H1 (cell line): Measurements from ENCODE around the gene FLT3. TPM values are rescaled to one million over a fixed set of nuclear protein-coding genes. Genes with fewer than 3 reads are reported as not detected.

Experiments
- CTCF ChIA-PET: fragments of 300-600 bp; sonication (Branson Sonifier 250); formaldehyde crosslinking; loops from one replicate; lab custom pipeline; 2021; ENCODE audit not compliant: partially characterized antibody; lab: Charles Lee
- POLR2A ChIA-PET: fragments of 300-600 bp; sonication (Branson Sonifier 250); formaldehyde crosslinking; loops from one replicate; lab custom pipeline; 2021; ENCODE audit warnings: inconsistent platforms; ENCODE audit not compliant: partially characterized antibody; lab: Charles Lee
- DNase-seq, 2 experiments: peaks; one replicate each; pipeline versions ENCODE4 v3.0.0 to v3.0.0-alpha.2; 2010 to 2022; ENCODE audit warnings: low spot score in 2 of 2, low read depth in 1 of 2, mixed read lengths in 1 of 2
- FAIRE-seq: peaks from 2 replicates; lab custom pipeline; 2011; peaks lifted over from hg19 to GRCh38; lab: Jason Lieb, UNC
- H2AFZ ChIP-seq: 2 replicates; pipeline ENCODE4 v1.8.1; 2012; ENCODE audit warnings: low read length, inconsistent platforms
- H2AK5ac ChIP-seq: 2 replicates; pipeline ENCODE4 v1.6.1; 2013; ENCODE audit warnings: low read depth, low read length
- H2BK120ac ChIP-seq: replicated peaks from 2 replicates; pipeline ENCODE3; 2013; ENCODE audit warnings: low read depth, low read length, inconsistent platforms
- H2BK12ac ChIP-seq: 2 replicates; pipeline ENCODE4 v1.6.1; 2013; ENCODE audit warnings: low read depth, low read length
- H2BK15ac ChIP-seq: 2 replicates; pipeline ENCODE4 v1.6.1; 2013; ENCODE audit warnings: low read length
- H2BK20ac ChIP-seq: 2 replicates; pipeline ENCODE4 v1.6.1; 2013; ENCODE audit warnings: low read length
- H2BK5ac ChIP-seq: 2 replicates; pipeline ENCODE4 v1.6.1; 2013; ENCODE audit warnings: low read depth, low read length
- H3K14ac ChIP-seq: 2 replicates; pipeline ENCODE4 v1.6.1; 2013; ENCODE audit warnings: inconsistent platforms; ENCODE audit not compliant: insufficient read length
- H3K18ac ChIP-seq: 2 replicates; pipeline ENCODE4 v1.6.1; 2013; ENCODE audit warnings: low read length; ENCODE audit errors: extremely low read depth
- H3K23ac ChIP-seq: 2 replicates; pipeline ENCODE4 v1.6.1; 2013; ENCODE audit warnings: inconsistent platforms; ENCODE audit not compliant: insufficient read length
- H3K23me2 ChIP-seq: 2 replicates; pipeline ENCODE4 v1.6.1; 2013; ENCODE audit warnings: low read depth, low read length
- H3K27ac ChIP-seq: 2 replicates; pipeline ENCODE4 v1.6.1; 2011; ENCODE audit warnings: low read depth, low read length, inconsistent platforms
- H3K27me3 ChIP-seq, 4 experiments: replicated peaks in 1 of 4; 1 replicate in 1 of 4; 2 replicates in 3 of 4; pipeline versions ENCODE4 v1.6.1 to v1.8.1; 2011 to 2013; ENCODE audit warnings: low read length in 3 of 4, mild to moderate bottlenecking in 3 of 4, inconsistent platforms in 2 of 4, mixed read lengths in 2 of 4, moderate library complexity in 1 of 4; ENCODE audit not compliant: control insufficient read depth in 3 of 4, insufficient read depth in 3 of 4; ENCODE audit errors: extremely low read depth in 1 of 4
- H3K36me3 ChIP-seq, 4 experiments: 2 replicates each; pipeline versions ENCODE4 v1.6.1 to v1.8.1; 2011 to 2013; ENCODE audit warnings: mild to moderate bottlenecking in 4 of 4, low read length in 3 of 4, moderate library complexity in 2 of 4, control low read depth in 1 of 4, inconsistent platforms in 1 of 4; ENCODE audit not compliant: insufficient read depth in 4 of 4, control insufficient read depth in 2 of 4
- H3K4ac ChIP-seq: replicated peaks from 2 replicates; pipeline ENCODE3; 2013; ENCODE audit warnings: low read length, low read depth, mixed read lengths, inconsistent platforms; ENCODE audit not compliant: insufficient read length
- H3K4me1 ChIP-seq, 4 experiments: replicated peaks in 1 of 4; 1 replicate in 1 of 4; 2 replicates in 3 of 4; pipeline versions ENCODE4 v1.6.1 to v1.8.1; 2011 to 2013; ENCODE audit warnings: low read length in 3 of 4, inconsistent platforms in 2 of 4, mixed read lengths in 1 of 4; ENCODE audit not compliant: insufficient read depth in 4 of 4, control insufficient read depth in 3 of 4
- H3K4me2 ChIP-seq, 2 experiments: 2 replicates each; pipeline versions ENCODE4 v1.6.1 to v1.8.1; 2011 to 2013; ENCODE audit warnings: low read depth in 2 of 2, low read length in 2 of 2, control low read depth in 1 of 2, inconsistent platforms in 1 of 2, mild to moderate bottlenecking in 1 of 2; ENCODE audit not compliant: insufficient read depth in 1 of 2
- H3K4me3 ChIP-seq, 4 experiments: fragments of 200-600, 300-600 bp in 1 of 4; sonication (generic), shearing (Covaris generic), sonication (Bioruptor Twin) in 1 of 4; 2 replicates each; pipeline versions ENCODE4 v1.5.1 to v1.8.1; 2011 to 2016; ENCODE audit warnings: low read length in 4 of 4, low read depth in 3 of 4, control low read depth in 2 of 4, inconsistent platforms in 2 of 4, mild to moderate bottlenecking in 2 of 4, mixed read lengths in 1 of 4, moderate library complexity in 1 of 4; ENCODE audit not compliant: insufficient read depth in 2 of 4; ENCODE audit errors: extremely low read depth in 1 of 4
- H3K56ac ChIP-seq: replicated peaks from 2 replicates; pipeline ENCODE3; 2013; ENCODE audit warnings: low read depth, mild to moderate bottlenecking, mixed read lengths, low read length, inconsistent platforms; ENCODE audit not compliant: insufficient read length
- H3K79me1 ChIP-seq: 2 replicates; pipeline ENCODE4 v1.6.1; 2013; ENCODE audit warnings: low read depth, low read length, control low read depth
- H3K79me2 ChIP-seq, 2 experiments: 2 replicates each; pipeline versions ENCODE4 v1.6.1 to v1.8.1; 2012 to 2013; ENCODE audit warnings: low read length in 2 of 2, mild to moderate bottlenecking in 2 of 2, inconsistent platforms in 1 of 2; ENCODE audit not compliant: insufficient read depth in 2 of 2, control insufficient read depth in 1 of 2
- H3K9ac ChIP-seq, 4 experiments: replicated peaks in 1 of 4; 1 replicate in 1 of 4; 2 replicates in 3 of 4; pipeline versions ENCODE4 v1.6.1 to v1.8.1; 2011 to 2013; ENCODE audit warnings: low read depth in 3 of 4, low read length in 3 of 4, control low read depth in 2 of 4, mild to moderate bottlenecking in 2 of 4, moderate library complexity in 2 of 4, inconsistent platforms in 1 of 4; ENCODE audit errors: extremely low read depth in 1 of 4
- H3K9me3 ChIP-seq, 2 experiments: 2 replicates each; pipeline versions ENCODE4 v1.6.1 to v1.8.1; 2012 to 2013; ENCODE audit warnings: mild to moderate bottlenecking in 2 of 2, moderate library complexity in 2 of 2, control low read depth in 1 of 2, inconsistent platforms in 1 of 2, low read depth in 1 of 2, low read length in 1 of 2, mixed read lengths in 1 of 2; ENCODE audit not compliant: insufficient read depth in 2 of 2
- H4K20me1 ChIP-seq, 2 experiments: replicated peaks in 1 of 2; 2 replicates each; pipeline versions ENCODE3 to v1.8.1; 2011 to 2013; ENCODE audit warnings: inconsistent platforms in 2 of 2, low read length in 2 of 2, mild to moderate bottlenecking in 1 of 2; ENCODE audit not compliant: insufficient read depth in 2 of 2, control insufficient read depth in 1 of 2
- H4K5ac ChIP-seq: 2 replicates; pipeline ENCODE4 v1.6.1; 2013; ENCODE audit warnings: low read length, low read depth, mixed read lengths, inconsistent platforms; ENCODE audit not compliant: insufficient read length
- H4K8ac ChIP-seq: 2 replicates; pipeline ENCODE4 v1.8.0; 2013; ENCODE audit warnings: mild to moderate bottlenecking, moderate library complexity, low read length, inconsistent platforms; ENCODE audit not compliant: insufficient read depth; ENCODE audit errors: extremely low read depth
- H4K91ac ChIP-seq: replicated peaks from 2 replicates; pipeline ENCODE3; 2013; ENCODE audit warnings: low read length, mixed read lengths, inconsistent platforms; ENCODE audit not compliant: insufficient read length
- ASH2L ChIP-seq: fragments of 200-600, 300-600 bp; sonication (generic); IDR thresholded peaks from one replicate; pipeline ENCODE4 v1.7.1; 2017; ENCODE audit warnings: low read length
- CBX8 ChIP-seq: fragments of 300-800, 300-1000 bp; sonication (generic); IDR thresholded peaks from 2 replicates; pipeline ENCODE4 v1.7.1; 2016; ENCODE audit warnings: low read depth, low read length, borderline replicate concordance
- MAFK ChIP-seq: IDR thresholded peaks from 2 replicates; pipeline ENCODE4 v1.6.1; 2012; ENCODE audit warnings: low read depth, mild to moderate bottlenecking, improper control_type of control experiment, low read length
- SP2 ChIP-seq: IDR thresholded peaks from 2 replicates; pipeline ENCODE4 v1.6.1; 2012; ENCODE audit warnings: mild to moderate bottlenecking, low read length, inconsistent platforms
- SUZ12 ChIP-seq: fragments of 200-600 bp; sonication (generic); IDR thresholded peaks from 2 replicates; pipeline ENCODE4 v1.6.1; 2012; ENCODE audit warnings: mild to moderate bottlenecking, inconsistent platforms, low read length, moderate library complexity, mixed read lengths
- polyA plus RNA-seq, 7 experiments: library from polyadenylated mRNA; depleted of rRNA in 3 of 7; stranded (reverse) in 5 of 7; unstranded in 2 of 7; fragments of >200 nt in 5 of 7; fragments of 200-250 nt in 2 of 7; gene quantifications; 1 replicate in 5 of 7; 2 replicates in 1 of 7; 4 replicates in 1 of 7; pipeline versions ENCODE4 v1.2.1 to v1.2.3, GENCODE V29; 2011 to 2013; ENCODE audit warnings: missing spikeins in 2 of 7, mixed read lengths in 2 of 7
- total RNA-seq: library from RNA; stranded (reverse); fragmentation: NEBNext Ultra II Directional; extraction: Animal tissue kit (Norgen Biotek cat#: 25700); gene quantifications from 2 replicates; pipeline ENCODE4 v1.2.1, GENCODE V29; 2021

FLT3 gene
- total and polyA plus RNA-seq, 2 of the 8 experiments (the other 6 are each of a cell fraction or from before 2014, with no cell fraction given), result 0.44 to 0.71 TPM

DNA sequence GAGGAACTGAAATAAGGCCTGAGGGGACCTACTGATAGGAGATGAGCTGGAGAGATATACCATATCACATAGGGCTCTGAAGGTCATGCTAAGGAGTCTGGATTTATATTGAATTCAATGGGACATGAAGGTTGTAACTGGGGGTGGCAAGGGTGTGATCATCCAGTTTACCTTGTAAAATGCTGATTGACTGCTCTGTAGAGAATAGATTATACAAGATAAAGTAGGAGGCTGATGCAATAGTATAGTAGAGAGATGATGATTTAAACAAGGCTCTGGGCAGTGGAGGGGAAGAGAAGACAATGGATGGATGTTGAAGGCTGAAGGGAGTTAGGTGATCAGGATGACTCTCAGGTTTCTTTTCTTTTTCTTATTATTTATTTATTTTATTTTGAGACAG is 19.9 kb upstream of the FLT3 start:
- no peak overlapping the region for H2BK12ac ChIP-seq
- no peak overlapping the region for H2AK5ac ChIP-seq
- H4K20me1 ChIP-seq, result no peaks in the 10 kb centered on the region
- H4K5ac ChIP-seq, result no peak overlapping the region
- no peaks in the 10 kb centered on the region for H3K79me2 ChIP-seq
- no peak overlapping the region for H3K23ac ChIP-seq
- no peak overlapping the region for H2BK20ac ChIP-seq
- H3K23me2 ChIP-seq, result no peaks in the 10 kb centered on the region
- CTCF ChIA-PET, result no interaction called here
- H4K8ac ChIP-seq, result no peak overlapping the region
- TF ChIP-seq CBX8 (no peak), SP2 (no peak), MAFK (no peak), ASH2L (no peak), SUZ12 (no peak)
- no peak overlapping the region for H3K14ac ChIP-seq
- H3K4ac ChIP-seq, result no peak overlapping the region
- H4K91ac ChIP-seq, result no peak overlapping the region
- no peak overlapping the region for H3K4me3 ChIP-seq
- no peaks in the 10 kb centered on the region for H3K9me3 ChIP-seq
- H2AFZ ChIP-seq, result 0 out of 2 replicates have a peak overlapping the region, but pooled peaks have one; percentile 30
- H3K18ac ChIP-seq, result no peak overlapping the region
- no peak overlapping the region for H3K4me2 ChIP-seq
- H3K79me1 ChIP-seq, result no peaks in the 10 kb centered on the region
- DNase-seq (no peak), FAIRE-seq (no peak)
- no peak overlapping the region for H2BK15ac ChIP-seq
- no peaks in the 10 kb centered on the region for H3K36me3 ChIP-seq
- H3K27ac ChIP-seq, result no peak overlapping the region
- no peaks in the 10 kb centered on the region for H3K4me1 ChIP-seq
- H3K9ac ChIP-seq, result no peak overlapping the region
- POLR2A ChIA-PET, result no interaction called here
- no peaks in the 10 kb centered on the region for H3K27me3 ChIP-seq
- H2BK5ac ChIP-seq, result no peak overlapping the region
- H2BK120ac ChIP-seq, result no peak overlapping the region
- no peak overlapping the region for H3K56ac ChIP-seq
